Mesenchymal stem cell (in vitro differentiated cells and primary cell): Measurements from ENCODE around the gene RUNX2.

Experiments used
- DNase-seq: peaks from one replicate; pipeline ENCODE4 v3.0.0-alpha.2; 2013
- H2AFZ ChIP-seq: one replicate; pipeline ENCODE4 v1.6.1; 2013; ENCODE audit warnings: low read depth, mild to moderate bottlenecking, control low read depth, inconsistent platforms, low read length, moderate library complexity
- H2AK5ac ChIP-seq: 2 replicates; pipeline ENCODE4 v1.6.1; 2013; ENCODE audit warnings: low read length, moderate library complexity, mild to moderate bottlenecking, inconsistent platforms; ENCODE audit not compliant: severe bottlenecking
- H2BK120ac ChIP-seq: one replicate; pipeline ENCODE4 v1.6.1; 2013; ENCODE audit warnings: low read depth, mild to moderate bottlenecking, inconsistent platforms, low read length, moderate library complexity
- H2BK12ac ChIP-seq, 2 experiments: one replicate each; pipeline ENCODE4 v1.6.1; 2013; ENCODE audit warnings: inconsistent platforms in 2 of 2, low read length in 2 of 2, mild to moderate bottlenecking in 2 of 2, moderate library complexity in 2 of 2, control low read depth in 1 of 2
- H2BK15ac ChIP-seq: one replicate; pipeline ENCODE4 v1.6.1; 2013; ENCODE audit warnings: mild to moderate bottlenecking, low read depth, inconsistent platforms; ENCODE audit not compliant: poor library complexity, severe bottlenecking
- H2BK5ac ChIP-seq: 2 replicates; pipeline ENCODE4 v1.6.1; 2013; ENCODE audit warnings: low read depth, mild to moderate bottlenecking, low read length, control low read depth, inconsistent platforms; ENCODE audit not compliant: poor library complexity, severe bottlenecking
- H3K14ac ChIP-seq, 2 experiments: one replicate each; pipeline ENCODE4 v1.6.1; 2013; ENCODE audit warnings: inconsistent platforms in 2 of 2, low read length in 2 of 2, control low read depth in 1 of 2, mild to moderate bottlenecking in 1 of 2, moderate library complexity in 1 of 2
- H3K18ac ChIP-seq, 2 experiments: one replicate each; pipeline ENCODE4 v1.6.1; 2013; ENCODE audit warnings: inconsistent platforms in 2 of 2, low read length in 2 of 2, control low read depth in 1 of 2, low read depth in 1 of 2, mild to moderate bottlenecking in 1 of 2
- H3K23ac ChIP-seq, 2 experiments: one replicate each; pipeline ENCODE4 v1.6.1; 2013; ENCODE audit warnings: inconsistent platforms in 2 of 2, low read length in 2 of 2, mild to moderate bottlenecking in 2 of 2, moderate library complexity in 2 of 2, control low read depth in 1 of 2
- H3K27ac ChIP-seq: 2 replicates; pipeline ENCODE4 v1.5.1; 2013; ENCODE audit warnings: mild to moderate bottlenecking, moderate library complexity, low read length, control low read depth, inconsistent platforms; ENCODE audit not compliant: poor library complexity, severe bottlenecking
- H3K27me3 ChIP-seq, 2 experiments: 2 replicates each; pipeline versions ENCODE4 v1.6.1 to v1.7.0; 2013; ENCODE audit warnings: low read length in 2 of 2, mild to moderate bottlenecking in 2 of 2, moderate library complexity in 2 of 2, control low read depth in 1 of 2, inconsistent platforms in 1 of 2; ENCODE audit not compliant: control insufficient read depth in 1 of 2, insufficient read depth in 1 of 2
- H3K36me3 ChIP-seq, 2 experiments: 2 replicates each; pipeline versions ENCODE4 v1.6.1 to v1.7.0; 2013; ENCODE audit warnings: low read length in 2 of 2, control low read depth in 1 of 2, inconsistent platforms in 1 of 2, low read depth in 1 of 2, mild to moderate bottlenecking in 1 of 2; ENCODE audit not compliant: insufficient read depth in 2 of 2, control insufficient read depth in 1 of 2
- H3K4ac ChIP-seq, 2 experiments: one replicate each; pipeline ENCODE4 v1.6.1; 2013; ENCODE audit warnings: inconsistent platforms in 2 of 2, low read length in 2 of 2, mild to moderate bottlenecking in 2 of 2, moderate library complexity in 2 of 2, control low read depth in 1 of 2, low read depth in 1 of 2
- H3K4me1 ChIP-seq: 2 replicates; pipeline ENCODE4 v1.6.1; 2013; ENCODE audit warnings: low read depth, low read length, control low read depth; ENCODE audit not compliant: control insufficient read depth, insufficient read depth
- H3K4me2 ChIP-seq: 2 replicates; pipeline ENCODE4 v1.6.1; 2013; ENCODE audit warnings: low read length, mild to moderate bottlenecking, inconsistent platforms; ENCODE audit not compliant: poor library complexity, severe bottlenecking
- H3K4me3 ChIP-seq, 2 experiments: 2 replicates each; pipeline versions ENCODE4 v1.5.1 to v1.7.0; 2013; ENCODE audit warnings: low read length in 2 of 2, mild to moderate bottlenecking in 2 of 2, control low read depth in 1 of 2, low read depth in 1 of 2; ENCODE audit not compliant: insufficient read depth in 1 of 2
- H3K79me1 ChIP-seq: replicated peaks from 2 replicates; pipeline ENCODE4 v1.6.1; 2013; ENCODE audit warnings: mild to moderate bottlenecking, control low read depth, low read length, inconsistent platforms; ENCODE audit not compliant: poor library complexity, severe bottlenecking
- H3K9ac ChIP-seq: 2 replicates; pipeline ENCODE4 v1.7.0; 2013; ENCODE audit warnings: mild to moderate bottlenecking, low read length, moderate library complexity
- H3K9me3 ChIP-seq: 2 replicates; pipeline ENCODE4 v1.7.0; 2013; ENCODE audit warnings: mild to moderate bottlenecking, low read length; ENCODE audit not compliant: control insufficient read depth
- H4K8ac ChIP-seq: one replicate; pipeline ENCODE4 v1.6.1; 2013; ENCODE audit warnings: inconsistent platforms, mild to moderate bottlenecking, low read length, moderate library complexity
- H4K91ac ChIP-seq: one replicate; pipeline ENCODE4 v1.6.1; 2013; ENCODE audit warnings: mild to moderate bottlenecking, low read length, inconsistent platforms
- WGBS: methylation state at CpG from one replicate; pipeline ENCODE4 v1.1.7; 2013; ENCODE audit warnings: mixed read lengths; 5-methylcytosine and 5-hydroxymethylcytosine counted together

Gene RUNX2

DNA sequence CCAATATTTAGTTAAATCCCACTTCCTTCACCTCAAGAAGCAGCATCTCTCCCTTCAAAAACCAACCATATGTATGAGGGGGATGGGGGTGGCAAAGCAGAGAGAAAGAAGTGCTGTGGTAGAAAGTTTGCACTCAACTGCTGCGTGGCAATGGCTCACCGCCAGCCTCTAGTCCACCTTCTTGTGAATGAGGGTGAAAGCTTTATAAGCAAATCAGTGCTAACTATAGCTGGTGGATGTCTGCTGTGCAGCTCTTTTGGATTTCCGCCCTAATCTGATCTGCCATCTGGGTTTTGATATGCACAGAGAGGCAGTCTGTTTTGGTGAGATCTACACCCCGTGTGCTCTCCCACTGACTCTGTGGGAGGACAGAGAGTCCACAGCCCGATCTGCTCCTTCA, 330.8 kb downstream of the RUNX2 start:
- Histone ChIP-seq H3K36me3 (peaks cover 0 to 11% of the 10 kb centered on the region in 2 experiments), H3K18ac (peak overlapping the region in 1 of 2 experiments; percentile 19), H3K27me3 (no peaks in the 10 kb centered on the region), H3K4ac (no peak overlapping the region), H3K23ac (no peak overlapping the region), H3K4me2 (no peak overlapping the region), H3K4me1 (peaks cover 19% of the 10 kb centered on the region), H2BK120ac (no peak overlapping the region), H3K14ac (no peak overlapping the region), H2AFZ (no peak overlapping the region), H3K79me1 (peaks cover 8% of the 10 kb centered on the region), H3K9me3 (no peaks in the 10 kb centered on the region), H4K8ac (peak overlapping the region; percentile 38), H4K91ac (peak overlapping the region; percentile 60), H2BK12ac (peak overlapping the region in 1 of 2 experiments; percentile 28), H2BK5ac (no peak overlapping the region), H2AK5ac (peak overlapping the region; percentile 23), H3K4me3 (no peak overlapping the region), H2BK15ac (no peak overlapping the region), H3K27ac (no peak overlapping the region), H3K9ac (no peak overlapping the region)
- DNase-seq = no peak
- WGBS = 75% methylated on average over 5 of the region's 5 CpGs

- Histone ChIP-seq H4K8ac (no peak overlapping the region), H3K4me3 (no peak overlapping the region), H3K9ac (no peak overlapping the region), H3K23ac (no peak overlapping the region), H2BK5ac (peak overlapping the region; percentile 51), H3K14ac (no peak overlapping the region), H3K4me1 (peaks cover 16% of the 10 kb centered on the region), H3K27ac (peak overlapping the region; percentile 74), H2BK15ac (no peak overlapping the region), H2BK120ac (no peak overlapping the region), H3K4me2 (no peak overlapping the region), H3K4ac (no peak overlapping the region), H2AK5ac (peak overlapping the region; percentile 49), H3K79me1 (peaks cover 5% of the 10 kb centered on the region), H3K36me3 (peaks cover 0 to 11% of the 10 kb centered on the region in 2 experiments), H2BK12ac (no peak overlapping the region), H3K18ac (peak overlapping the region in 1 of 2 experiments; percentile 74), H4K91ac (peak overlapping the region; percentile 11), H3K9me3 (no peaks in the 10 kb centered on the region), H2AFZ (peak overlapping the region; percentile 43), H3K27me3 (no peaks in the 10 kb centered on the region)
- DNase-seq = no peak
- WGBS = 79% methylated on average over 5 of the region's 5 CpGs
Measured at GRCh38 chr6:45661661-45662060, 333.5 kb downstream of the RUNX2 start.

GRCh38 chr6:45663251-45664221, 335.4 kb downstream of the RUNX2 start:
- H3K9me3 ChIP-seq = no peaks in the 10 kb centered on the region

DNA sequence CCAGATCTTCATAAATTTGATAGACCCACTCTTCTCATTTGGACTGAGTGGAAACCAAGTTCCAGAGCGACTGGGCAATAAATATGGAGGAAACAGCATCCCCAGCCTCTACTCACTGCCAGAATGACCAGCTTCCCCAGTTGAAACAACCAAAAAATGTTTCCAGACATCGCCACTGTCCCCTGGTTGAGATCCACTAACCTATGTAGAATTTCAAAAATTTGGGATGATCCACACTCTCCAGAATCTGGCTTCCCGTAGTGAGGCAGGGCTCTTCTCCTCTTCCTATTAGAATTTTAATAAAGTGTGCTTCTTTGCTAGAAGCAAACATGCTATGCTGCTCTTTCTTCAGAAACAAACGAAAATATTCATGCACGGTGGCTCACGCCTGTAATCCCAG, 336.6 kb downstream of the RUNX2 start:
- Histone ChIP-seq H3K79me1 (peaks cover 5% of the 10 kb centered on the region), H2BK5ac (no peak overlapping the region), H2AFZ (no peak overlapping the region), H2BK12ac (no peak overlapping the region), H3K27me3 (no peaks in the 10 kb centered on the region), H2BK15ac (no peak overlapping the region), H3K4ac (no peak overlapping the region), H3K27ac (no peak overlapping the region), H4K91ac (no peak overlapping the region), H3K4me3 (no peak overlapping the region), H4K8ac (no peak overlapping the region), H3K36me3 (peaks cover 0 to 18% of the 10 kb centered on the region in 2 experiments), H3K4me1 (peaks cover 20% of the 10 kb centered on the region), H3K23ac (no peak overlapping the region), H2AK5ac (peak overlapping the region; percentile 35), H3K14ac (no peak overlapping the region), H3K9me3 (no peaks in the 10 kb centered on the region), H3K9ac (no peak overlapping the region), H2BK120ac (no peak overlapping the region), H3K18ac (no peak overlapping the region), H3K4me2 (no peak overlapping the region)
- 96% methylated on average over 6 of the region's 6 CpGs for WGBS
- no peak for DNase-seq

More at GRCh38 chr6:45663251-45664221, 335.4 kb downstream of the RUNX2 start:
- Histone ChIP-seq H3K18ac (peak overlapping the region; percentile 31 to 48), H2BK120ac (peak overlapping the region; percentile 64), H2BK12ac (peak overlapping the region; percentile 33 to 70), H3K4me2 (no peak overlapping the region), H3K9ac (peak overlapping the region; percentile 82), H3K14ac (no peak overlapping the region), H3K4me3 (peak overlapping the region in 1 of 2 experiments; percentile 70), H3K27me3 (no peaks in the 10 kb centered on the region), H2BK15ac (peak overlapping the region; percentile 50), H4K91ac (peak overlapping the region; percentile 70), H2AFZ (peak overlapping the region; percentile 54), H3K36me3 (peaks cover 0 to 18% of the 10 kb centered on the region in 2 experiments), H3K23ac (peak overlapping the region in 1 of 2 experiments; percentile 6), H3K79me1 (peaks cover 5% of the 10 kb centered on the region), H2AK5ac (peak overlapping the region; percentile 85), H4K8ac (peak overlapping the region; percentile 16), H3K27ac (no peak overlapping the region), H3K4me1 (peaks cover 23% of the 10 kb centered on the region), H2BK5ac (no peak overlapping the region), H3K4ac (peak overlapping the region in 1 of 2 experiments; percentile 82)
- 36% methylated on average over 84 of the region's 88 CpGs for WGBS
- DNase-seq = peak; percentile 43
